Body of pancreas (tissue), 4 donors: ENCODE data around the gene VMA21. TPM values are rescaled to one million over a fixed set of nuclear protein-coding genes. Genes with fewer than 3 reads are reported as not detected.

Experiments used
- ATAC-seq: fragments of 150-250 bp; one replicate; pipeline ENCODE4 v1.9.1; 2016
- DNase-seq, 4 donors: peaks; one replicate each; pipeline ENCODE4 v3.0.0-alpha.2; 2019
- H3K27ac ChIP-seq, 4 donors: fragments of 200-600 bp; sonication (generic); 1 replicate in 3 of 4; 2 replicates in 1 of 4; pipeline versions ENCODE4 v1.5.1 to v1.6.1; 2016 to 2019; ENCODE audit warnings: mild to moderate bottlenecking in 1 of 4, mixed read lengths in 1 of 4, moderate library complexity in 1 of 4
- H3K27me3 ChIP-seq, 2 donors: fragments of 200-600 bp; sonication (generic); one replicate each; pipeline ENCODE4 v1.6.0; 2016; ENCODE audit warnings: mild to moderate bottlenecking in 1 of 2
- H3K36me3 ChIP-seq, 2 donors: fragments of 200-600 bp; sonication (generic); replicated peaks in 1 of 2; 2 replicates each; pipeline ENCODE4 v1.5.1; 2016; ENCODE audit warnings: low read depth in 2 of 2; ENCODE audit not compliant: insufficient read depth in 1 of 2
- H3K4me1 ChIP-seq: fragments of 200-600 bp; sonication (generic); one replicate; pipeline ENCODE4 v1.6.0; 2016
- H3K4me3 ChIP-seq, 2 donors: fragments of 200-600 bp; sonication (generic); 1 replicate in 1 of 2; 2 replicates in 1 of 2; pipeline ENCODE4 v1.5.1; 2016 to 2019
- H3K9me3 ChIP-seq, 3 donors: fragments of 200-600 bp; sonication (generic); 1 replicate in 2 of 3; 2 replicates in 1 of 3; pipeline ENCODE4 v1.5.1; 2016
- CTCF ChIP-seq, 7 experiments: fragments of 450-650 bp in 4 of 7; fragments of 200-600 bp in 3 of 7; sonication (generic) in 3 of 7; IDR thresholded peaks; one replicate each; pipeline ENCODE4 v1.5.1; 2016 to 2019; ENCODE audit warnings: antibody characterized with exemption in 7 of 7
- POLR2A ChIP-seq, 3 donors: fragments of 450-650 bp; IDR thresholded peaks; one replicate each; pipeline ENCODE4 v1.6.1; 2016; ENCODE audit warnings: antibody characterized with exemption in 3 of 3, mild to moderate bottlenecking in 2 of 3
- WGBS, 2 donors: methylation state at CpG; one replicate each; pipeline ENCODE4 v1.1.5; 2017; 5-methylcytosine and 5-hydroxymethylcytosine counted together
- intact Hi-C: fragments of 100-400 bp; cut with DNase I; formaldehyde crosslinking; loops from one replicate; pipeline ENCODE4 v1.15.1; 2023
- total RNA-seq, 2 donors: library from RNA; depleted of rRNA; stranded (reverse); fragments of >200 nt; gene quantifications; one replicate each; pipeline ENCODE4 v1.1.0, GENCODE V29; 2016

The VMA21 gene
- total RNA-seq, 2 donors from 2014 or later = 9.9 to 17.1 TPM

GRCh38 chrX:151365579-151365978 lies 31.4 kb upstream of the VMA21 start:
- intact Hi-C loops = no loop called here
- ATAC-seq (no peak), DNase-seq (no peak)
- no peak overlapping the region for H3K27ac ChIP-seq
- no peaks in the 10 kb centered on the region for H3K4me1 ChIP-seq
- TF ChIP-seq POLR2A (IDR thresholded peaks at IDR 0.05) (no peak), CTCF (IDR thresholded peaks at IDR 0.05) (no peak)
- no peaks in the 10 kb centered on the region for H3K9me3 ChIP-seq
- H3K4me3 ChIP-seq = no peak overlapping the region
- no peaks in the 10 kb centered on the region for H3K27me3 ChIP-seq
- H3K36me3 ChIP-seq = no peaks in the 10 kb centered on the region
- 65 to 83% methylated on average over 2 of the region's 2 CpGs for WGBS, 2 donors

- Histone ChIP-seq H3K9me3 (no peaks in the 10 kb centered on the region), H3K4me1 (no peaks in the 10 kb centered on the region), H3K4me3 (no peak overlapping the region), H3K36me3 (no peaks in the 10 kb centered on the region), H3K27ac (no peak overlapping the region), H3K27me3 (no peaks in the 10 kb centered on the region)
- no peak for TF ChIP-seq CTCF (IDR thresholded peaks at IDR 0.05)
- no peak for TF ChIP-seq POLR2A (IDR thresholded peaks at IDR 0.05)
- ATAC-seq = no peak
- peak in 1 of 4 donors; percentile 20 for DNase-seq
- 7 to 13% methylated on average over 6 to 20 of the region's 21 CpGs for WGBS, 2 donors
- intact Hi-C loops = no loop called here
These were observed 26.1 kb upstream of the VMA21 start for GRCh38 chrX:151370906-151371305.

- intact Hi-C loops = no loop called here
- H3K27me3 ChIP-seq = no peaks in the 10 kb centered on the region
- no peaks in the 10 kb centered on the region for H3K36me3 ChIP-seq
- 32 to 36% methylated on average over 5 to 7 of the region's 7 CpGs for WGBS, 2 donors
- H3K4me1 ChIP-seq = no peaks in the 10 kb centered on the region
- H3K9me3 ChIP-seq = no peaks in the 10 kb centered on the region
- H3K4me3 ChIP-seq = no peak overlapping the region
- ATAC-seq (no peak), DNase-seq (peak in 2 of 4 donors; percentile 38 to 47)
- no peak overlapping the region for H3K27ac ChIP-seq
- TF ChIP-seq POLR2A (IDR thresholded peaks at IDR 0.05) = no peak
- TF ChIP-seq CTCF (IDR thresholded peaks at IDR 0.05) = no peak
These were observed 12.2 kb upstream of the VMA21 start for GRCh38 chrX:151384807-151385206.

- no peaks in the 10 kb centered on the region for H3K27me3 ChIP-seq
- no peak overlapping the region for H3K4me3 ChIP-seq
- H3K9me3 ChIP-seq = no peaks in the 10 kb centered on the region
- intact Hi-C loops = no loop called here
- DNase-seq = no peak
- ATAC-seq = no peak
- TF ChIP-seq CTCF (IDR thresholded peaks at IDR 0.05) (no peak), POLR2A (IDR thresholded peaks at IDR 0.05) (no peak)
- no peak overlapping the region for H3K27ac ChIP-seq
- H3K4me1 ChIP-seq = no peaks in the 10 kb centered on the region
- 57% methylated on average over 3 of the region's 3 CpGs; no CpG with 5 or more reads in 1 of the 2 donors for WGBS, 2 donors
- no peaks in the 10 kb centered on the region for H3K36me3 ChIP-seq
These were observed 10.1 kb upstream of the VMA21 start for GRCh38 chrX:151386838-151387459.

- Histone ChIP-seq H3K27me3 (no peaks in the 10 kb centered on the region), H3K4me1 (peaks cover 4% of the 10 kb centered on the region), H3K4me3 (no peak overlapping the region), H3K27ac (no peak overlapping the region), H3K9me3 (no peaks in the 10 kb centered on the region), H3K36me3 (no peaks in the 10 kb centered on the region)
- WGBS, 2 donors = 89 to 98% methylated on average over 5 to 11 of the region's 22 CpGs
- TF ChIP-seq POLR2A (IDR thresholded peaks at IDR 0.05) (no peak), CTCF (IDR thresholded peaks at IDR 0.05) (no peak)
- no peak for ATAC-seq
- DNase-seq = no peak
- intact Hi-C loops = no loop called here
These were observed 5.3 kb upstream of the VMA21 start for GRCh38 chrX:151391722-151392121.
